K562 (cell line): Measurements from ENCODE around the gene LMO7. TPM values are rescaled to one million over a fixed set of nuclear protein-coding genes. Genes with fewer than 3 reads are reported as not detected.

Experiments used
- ATAC-seq: fragments of 200-7000 bp; cut with Tn5 transposase; 3 replicates; pipeline ENCODE4 v1.9.1; 2020; ENCODE audit warnings: moderate library complexity
- BruUV-seq: library from RNA; stranded (reverse); fragments of 400-500 nt; replicated peaks from 2 replicates; lab custom pipeline; 2021; lab: Mats Ljungman, UMichigan
- CTCF ChIA-PET: fragments of 300-600 bp; formaldehyde crosslinking; extraction: SDS; loops from one replicate; lab custom pipeline; 2021; ENCODE audit warnings: low intra/inter-chr PET ratio; lab: Yijun Ruan, JAX
- POLR2A ChIA-PET: fragments of 300-600, 350-650 bp; sonication (Branson Sonifier 250); formaldehyde crosslinking; extraction: SDS; loops from one replicate; lab custom pipeline; 2021; ENCODE audit warnings: antibody characterized with exemption, inconsistent platforms; lab: Yijun Ruan, JAX
- DNase-seq, 4 experiments: peaks; one replicate each; pipeline versions ENCODE4 v3.0.0 to v3.0.0-alpha.2; 2011 to 2018; ENCODE audit warnings: low spot score in 3 of 4, mixed read lengths in 3 of 4; ENCODE audit errors: extremely low read depth in 1 of 4
- FAIRE-seq: peaks from 2 replicates; lab custom pipeline; 2011; peaks lifted over from hg19 to GRCh38; lab: Jason Lieb, UNC
- H2AFZ ChIP-seq: 2 replicates; pipeline ENCODE4 v1.6.0; 2011; ENCODE audit warnings: low read depth, low read length, control low read depth, inconsistent platforms
- H3K27ac ChIP-seq: fragments of 200-600 bp; 3 replicates; pipeline ENCODE4 v1.8.0; 2011; ENCODE audit warnings: low read depth, mild to moderate bottlenecking, control low read depth, inconsistent platforms, low read length, moderate library complexity, mixed read lengths; ENCODE audit errors: extremely low read depth
- H3K27me3 ChIP-seq, 2 experiments: fragments of 300-600 bp in 1 of 2; 2 replicates in 1 of 2; 3 replicates in 1 of 2; pipeline versions ENCODE4 v1.6.0 to v1.8.0; 2011; ENCODE audit warnings: inconsistent platforms in 2 of 2, low read length in 2 of 2, mild to moderate bottlenecking in 1 of 2, mixed read lengths in 1 of 2, moderate library complexity in 1 of 2; ENCODE audit not compliant: control insufficient read depth in 2 of 2, insufficient read depth in 2 of 2
- H3K36me3 ChIP-seq: fragments of 300-600 bp; 3 replicates; pipeline ENCODE4 v1.8.0; 2011; ENCODE audit warnings: mild to moderate bottlenecking, low read length, inconsistent platforms; ENCODE audit not compliant: control insufficient read depth, insufficient read depth
- H3K4me1 ChIP-seq, 2 experiments: fragments of 200-600 bp in 1 of 2; replicated peaks in 1 of 2; 2 replicates in 1 of 2; 3 replicates in 1 of 2; pipeline versions ENCODE4 v1.5.1 to v1.8.0; 2011; ENCODE audit warnings: inconsistent platforms in 2 of 2, low read length in 2 of 2, mild to moderate bottlenecking in 1 of 2, mixed read lengths in 1 of 2, moderate library complexity in 1 of 2; ENCODE audit not compliant: control insufficient read depth in 2 of 2, insufficient read depth in 2 of 2
- H3K4me2 ChIP-seq: 2 replicates; pipeline ENCODE4 v1.6.1; 2011; ENCODE audit warnings: low read length, control low read depth, inconsistent platforms, mixed read lengths; ENCODE audit not compliant: insufficient read depth
- H3K4me3 ChIP-seq: fragments of 200-600 bp; sonication (generic), shearing (Covaris generic); 2 replicates; pipeline ENCODE4 v1.5.1; 2016; ENCODE audit warnings: control low read depth, inconsistent platforms
- H3K79me2 ChIP-seq: fragments of 200-600 bp; 3 replicates; pipeline ENCODE4 v1.8.0; 2011; ENCODE audit warnings: low read length, inconsistent platforms; ENCODE audit not compliant: control insufficient read depth, insufficient read depth
- H3K9ac ChIP-seq, 2 experiments: 2 replicates each; pipeline versions ENCODE4 v1.6.0 to v1.6.1; 2011; ENCODE audit warnings: low read depth in 2 of 2, low read length in 2 of 2, control low read depth in 1 of 2, inconsistent platforms in 1 of 2, mild to moderate bottlenecking in 1 of 2, mixed read lengths in 1 of 2; ENCODE audit not compliant: insufficient read depth in 1 of 2
- H3K9me1 ChIP-seq: one replicate; pipeline ENCODE4 v1.6.0; 2011; ENCODE audit warnings: inconsistent platforms, mild to moderate bottlenecking, low read length, moderate library complexity; ENCODE audit not compliant: control insufficient read depth, insufficient read depth
- H3K9me3 ChIP-seq: replicated peaks from 2 replicates; pipeline ENCODE4 v1.5.1; 2011; ENCODE audit warnings: low read depth, low read length, inconsistent platforms; ENCODE audit not compliant: control insufficient read depth, insufficient read depth
- H4K20me1 ChIP-seq: replicated peaks from 2 replicates; pipeline ENCODE4 v1.6.1; 2011; ENCODE audit warnings: low read length, inconsistent platforms, mixed read lengths; ENCODE audit not compliant: control insufficient read depth, insufficient read depth
- DPF2 ChIP-seq: fragments of 450-650 bp; IDR thresholded peaks from 2 replicates; pipeline ENCODE4 v1.6.1; 2016
- HOXB6 ChIP-seq: fragments of 250-450 bp; sonication (Bioruptor Pico); IDR thresholded peaks from 2 replicates; pipeline ENCODE4 v1.5.1; 2022; ENCODE audit warnings: mild to moderate bottlenecking, borderline replicate concordance
- KLF1 ChIP-seq: fragments of 450-650 bp; IDR thresholded peaks from 2 replicates; pipeline ENCODE4 v1.6.1; 2016; ENCODE audit warnings: missing genetic modification characterization, missing compliant biosample characterization
- PRMT5 ChIP-seq: sonication (generic); formaldehyde crosslinking; IDR thresholded peaks from 2 replicates; pipeline ENCODE4 v1.5.0; 2020; ENCODE audit warnings: missing genetic modification reagents
- STAT5B ChIP-seq: fragments of 250-450 bp; sonication (Bioruptor Pico); IDR thresholded peaks from 2 replicates; pipeline ENCODE4 v1.8.0; 2021; ENCODE audit warnings: mild to moderate bottlenecking, inconsistent platforms
- ZBTB17 ChIP-seq: fragments of 450-650 bp; formaldehyde crosslinking; IDR thresholded peaks from 2 replicates; pipeline ENCODE4 v1.4.0; 2020; ENCODE audit warnings: mild to moderate bottlenecking
- ZNF23 ChIP-seq: fragments of 250-450 bp; sonication (Bioruptor Pico); IDR thresholded peaks from 2 replicates; pipeline ENCODE4 v1.4.0; 2020; ENCODE audit warnings: mild to moderate bottlenecking
- ZNF263 ChIP-seq: sonication (generic); formaldehyde crosslinking; IDR thresholded peaks from 2 replicates; pipeline ENCODE4 v1.8.0; 2022; ENCODE audit warnings: mild to moderate bottlenecking, missing genetic modification reagents, borderline replicate concordance
- WGBS: fragments of 100-300 bp; shearing (Covaris generic); methylation state at CpG from one replicate; pipeline ENCODE4 v1.1.6; 2016; ENCODE audit warnings: low coverage, mixed read lengths; ENCODE audit not compliant: insufficient coverage; ENCODE audit errors: missing lambda C conversion rate; 5-methylcytosine and 5-hydroxymethylcytosine counted together
- in situ Hi-C: fragments of 300-500 bp; cut with MboI; formaldehyde crosslinking; loops from 4 replicates; pipeline ENCODE4 v1.15.0; 2018; ENCODE audit warnings: inconsistent platforms, mixed read lengths
- intact Hi-C: fragments of 100-400 bp; cut with micrococcal nuclease; formaldehyde crosslinking; loops from 2 replicates; pipeline ENCODE4 v1.14.2; 2022
- polyA plus RNA-seq, 8 experiments: library from polyadenylated mRNA; depleted of rRNA in 4 of 8; stranded (reverse) in 5 of 8; unstranded in 3 of 8; fragments of >200 nt; fragmentation: Nextera tagmentation in 2 of 8; fragmentation: Illumina TruSeq in 1 of 8; extraction: Ambion mirVana in 2 of 8; extraction: Trizol in 1 of 8; gene quantifications; 2 replicates each; pipeline versions ENCODE4 v1.2.1 to v1.2.3, GENCODE V29; 2011 to 2014; ENCODE audit warnings: inconsistent platforms in 1 of 8, missing spikeins in 1 of 8
- total RNA-seq, 7 experiments: library from RNA; depleted of rRNA in 6 of 7; stranded (reverse); fragments of >200 nt in 6 of 7; fragmentation: Illumina TruSeq in 2 of 7; extraction: Trizol in 2 of 7; gene quantifications; 2 replicates each; pipeline versions ENCODE4 v1.2.1 to v1.2.3, GENCODE V29; 2011 to 2021; ENCODE audit warnings: low replicate concordance in 1 of 7

The LMO7 gene
- total and polyA plus RNA-seq, 9 of the 15 experiments (the other 6 are each of a cell fraction or from before 2014, with no cell fraction given), result 0.42 to 4.3 (median 1.7) TPM

DNA sequence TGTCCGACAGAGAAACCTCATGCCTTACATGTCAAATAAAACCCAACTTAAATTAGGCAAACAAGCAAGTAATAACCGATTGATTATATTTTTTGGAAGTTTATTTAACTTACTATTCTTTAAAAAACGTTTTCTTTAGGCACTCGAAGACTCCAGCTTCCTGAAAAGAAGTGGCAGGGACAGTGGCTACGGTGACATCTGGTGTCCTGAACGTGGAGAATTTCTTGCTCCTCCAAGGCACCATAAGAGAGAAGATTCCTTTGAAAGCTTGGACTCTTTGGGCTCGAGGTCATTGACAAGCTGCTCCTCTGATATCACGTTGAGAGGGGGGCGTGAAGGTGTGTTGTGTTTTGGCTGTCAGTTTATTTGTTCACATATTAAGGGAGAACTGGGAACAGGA is 164.4 kb downstream of the LMO7 start:
- Histone ChIP-seq H3K9ac (no peak overlapping the region), H3K9me3 (no peaks in the 10 kb centered on the region), H3K4me3 (no peak overlapping the region), H3K36me3 (no peaks in the 10 kb centered on the region), H3K27ac (no peak overlapping the region), H3K4me1 (no peaks in the 10 kb centered on the region), H2AFZ (no peak overlapping the region), H3K27me3 (no peaks in the 10 kb centered on the region), H3K9me1 (no peaks in the 10 kb centered on the region), H4K20me1 (no peaks in the 10 kb centered on the region), H3K79me2 (no peaks in the 10 kb centered on the region), H3K4me2 (no peak overlapping the region)
- intact Hi-C loops, result loop anchor here (5.0 kb wide), 1 partner anchor 103 kb away; no protein-coding TSS in a partner anchor
- ChIA-PET POLR2A (interaction anchor here (0.5 kb wide), 1 partner anchor 1038 kb away, joined by 3 read pairs; no protein-coding TSS in a partner anchor), CTCF (no interaction called here)
- no peak for FAIRE-seq
- BruUV-seq, result no TSS peak
- no peak for ATAC-seq
- in situ Hi-C loops, result no loop called here
- DNase-seq, result no peak
- WGBS, result 2% methylated on average over 9 of the region's 9 CpGs
- TF ChIP-seq ZNF263 (CRISPR knock-in tag) (no peak), STAT5B (CRISPR knock-in tag) (no peak), PRMT5 (no peak), KLF1 (tag) (no peak), HOXB6 (no peak), ZNF23 (CRISPR knock-in tag) (no peak), DPF2 (no peak), ZBTB17 (no peak)
